ENCODE data around the gene DDX5.

Gene DDX5

DNA sequence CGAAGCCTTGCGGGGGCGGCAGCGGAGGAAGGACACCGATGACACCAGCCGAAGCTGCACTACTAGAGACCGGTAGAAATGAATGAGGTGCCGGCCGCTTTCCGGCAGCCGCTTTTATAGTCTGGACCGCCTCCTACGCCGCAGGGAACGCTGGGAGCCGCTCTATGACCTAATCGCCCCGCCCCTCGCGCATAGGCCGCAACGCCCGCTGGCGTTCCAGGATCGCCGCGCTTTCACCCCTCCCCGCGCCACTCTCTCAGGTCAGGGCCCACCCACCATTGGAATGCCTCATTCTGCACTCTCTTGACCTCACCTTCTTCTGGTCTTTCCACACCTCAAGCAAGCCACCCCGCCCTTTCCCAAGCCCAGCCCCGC lies at the start of gene DDX5:
Gene DDX5 (minus strand): TSS at position 89 of the 375 bp plus-strand sequence. CDS start 170 bp downstream, outside the sequence.
- peak; percentile 97 for DNase-seq (ENCODE audit: low spot score)

- DNase-seq (ENCODE audit: low spot score) = no peak
Observed at GRCh38 chr17:64555281-64555680, 49.2 kb upstream of the DDX5 start.

DNA sequence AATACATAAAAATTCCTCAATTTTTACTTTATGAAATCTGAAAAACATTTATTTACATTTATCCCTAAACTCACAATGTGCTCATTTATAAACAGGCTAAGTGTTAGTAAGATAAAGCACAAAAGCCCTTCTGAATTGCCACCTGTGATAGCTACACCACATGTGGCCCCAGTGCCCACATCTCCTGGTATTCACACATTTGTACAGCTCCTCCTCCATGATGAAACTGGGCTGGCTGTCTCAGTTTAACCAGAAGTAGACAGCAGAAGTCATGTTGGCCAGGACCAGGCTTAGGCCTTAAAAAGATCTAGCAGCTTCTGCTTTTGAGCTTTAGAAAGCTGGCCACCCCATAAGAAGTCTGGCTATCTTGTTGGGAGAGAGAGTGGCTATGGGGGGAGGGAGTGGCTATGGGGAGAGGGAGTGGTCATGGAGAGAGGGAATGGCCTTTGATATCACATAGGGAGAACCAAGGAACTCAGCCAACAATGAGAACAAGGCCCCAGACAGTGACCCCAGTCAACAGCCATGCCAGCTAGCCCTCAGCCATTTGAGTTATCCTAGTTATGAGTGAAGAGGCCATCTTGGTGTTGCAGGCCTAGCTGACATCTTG lies 48.0 kb upstream of the DDX5 start:
- DNase-seq (ENCODE audit: low spot score) = no peak

DNA sequence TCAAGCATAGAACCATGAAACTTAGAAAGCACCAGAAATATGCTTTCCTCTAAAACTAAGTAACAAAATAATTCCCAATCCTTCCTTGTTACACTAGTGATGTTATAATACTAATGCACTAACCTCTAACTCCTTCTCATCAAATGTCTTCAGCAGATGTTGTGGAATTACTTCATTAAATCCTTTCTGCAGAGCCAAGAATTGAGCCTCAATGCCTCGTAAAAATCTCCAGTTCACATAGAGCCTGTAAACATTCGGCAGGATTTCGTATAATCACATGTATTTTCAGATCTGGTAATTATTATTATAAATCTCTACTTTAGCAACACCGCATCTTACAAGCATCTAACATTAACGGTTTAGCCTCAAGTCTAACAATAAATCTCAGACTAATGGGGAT lies 45.4 kb upstream of the DDX5 start:
- no peak for DNase-seq (ENCODE audit: low spot score)

GRCh38 chr17:64547319-64547718 lies 41.2 kb upstream of the DDX5 start:
- peak; percentile 65 for DNase-seq (ENCODE audit: low spot score)

- peak; percentile 93 for DNase-seq (ENCODE audit: low spot score)
Observed at GRCh38 chr17:64546716-64547115, 40.6 kb upstream of the DDX5 start.

DNA sequence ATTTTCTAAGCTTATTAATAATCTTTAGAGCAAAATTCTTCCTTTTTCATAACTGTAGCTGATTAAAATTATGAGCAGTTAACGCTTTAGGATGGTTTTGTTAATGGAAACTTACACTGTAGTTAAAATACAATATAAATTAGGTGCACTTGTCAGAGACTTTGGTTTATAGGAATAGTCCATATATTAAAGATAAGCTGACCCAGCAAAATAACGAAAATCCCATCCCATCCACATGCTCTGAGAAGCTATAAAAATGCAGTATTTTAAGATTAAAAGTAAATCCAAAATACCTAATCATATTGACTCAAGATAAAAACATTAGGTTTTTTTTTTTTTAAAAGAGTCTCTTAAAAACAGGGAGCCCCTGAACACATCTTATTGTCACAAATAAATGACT lies 38.7 kb upstream of the DDX5 start:
- no peak for DNase-seq (ENCODE audit: low spot score)

DNA sequence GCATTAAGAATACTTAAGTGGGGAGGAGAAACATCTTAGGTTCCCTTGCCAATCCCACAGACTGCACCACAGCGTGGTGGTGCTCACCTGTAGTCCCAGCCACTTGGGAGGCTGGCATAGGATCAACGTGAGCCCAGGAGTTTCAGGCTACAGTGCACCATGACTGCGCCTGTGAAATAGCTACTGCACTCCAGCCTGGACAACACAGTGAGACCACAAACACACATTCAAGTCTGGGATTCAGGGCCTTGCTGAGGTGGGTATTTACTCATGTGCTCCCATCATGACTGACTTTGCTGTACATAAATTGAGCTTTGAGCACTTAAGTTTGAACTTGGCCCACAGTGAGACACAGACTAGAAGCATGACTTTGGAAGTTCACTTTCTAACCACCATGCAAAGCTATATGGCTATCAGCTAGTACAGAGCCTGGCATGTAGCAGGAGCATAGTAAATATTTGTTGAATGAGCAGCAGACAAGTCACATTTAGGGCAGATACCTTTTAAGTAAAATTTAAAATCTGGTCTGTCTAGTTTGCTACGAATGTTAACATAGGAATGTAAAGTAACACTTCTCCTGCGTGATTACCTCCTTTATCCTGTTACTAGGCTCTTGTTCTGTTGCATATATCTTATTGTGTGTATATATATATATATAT lies 34.2 kb upstream of the DDX5 start:
- no peak for DNase-seq (ENCODE audit: low spot score)

DNA sequence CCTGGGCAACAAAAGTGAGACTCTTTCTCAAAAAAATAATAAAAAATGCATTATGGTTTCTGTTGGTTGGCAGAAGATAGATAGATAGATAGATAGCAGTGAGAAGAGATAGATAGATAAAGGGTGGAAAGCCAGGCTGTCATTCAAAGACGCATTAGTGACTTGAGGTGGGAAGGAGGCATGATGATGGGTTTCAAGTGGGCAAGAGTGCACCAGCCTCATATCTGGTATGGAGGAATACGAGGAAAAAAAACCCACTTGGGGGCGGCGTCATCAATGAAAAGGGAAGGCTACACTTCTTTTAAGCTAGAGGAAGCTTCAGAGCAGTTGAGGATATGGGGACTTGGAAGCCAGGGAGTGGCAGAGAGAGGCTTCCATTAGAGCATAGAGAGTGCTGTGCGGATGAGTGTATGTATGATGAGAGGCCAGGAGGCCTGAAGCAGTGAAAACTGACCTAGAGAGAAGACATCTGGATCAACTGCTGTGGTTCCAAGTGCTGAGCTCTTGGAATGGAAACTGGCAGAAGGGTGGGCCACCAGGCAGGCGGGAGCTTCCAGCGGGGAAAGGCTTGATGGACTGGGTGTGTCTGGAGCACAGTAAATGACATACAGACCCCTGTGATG lies 32.5 kb upstream of the DDX5 start:
- DNase-seq (ENCODE audit: low spot score) = no peak

DNA sequence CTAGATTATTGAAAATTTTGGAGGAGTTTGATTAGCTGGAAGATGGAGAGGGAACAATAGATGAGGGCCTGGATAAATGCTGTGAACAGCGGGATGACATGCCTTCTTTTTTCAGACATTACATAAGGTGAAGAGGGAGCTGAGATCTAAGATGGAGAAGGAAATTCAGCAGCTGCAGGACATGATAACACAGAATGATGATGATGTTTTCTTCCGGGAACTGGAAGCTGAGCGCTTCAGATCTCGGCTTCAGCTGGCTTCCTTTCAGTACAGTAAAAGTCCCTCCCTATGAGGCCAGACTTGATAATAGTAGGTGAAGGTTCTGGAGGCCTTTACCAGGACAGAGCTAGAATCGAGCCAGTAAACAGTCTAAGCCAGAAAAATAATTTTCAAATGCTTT lies 31.4 kb upstream of the DDX5 start:
- no peak for DNase-seq (ENCODE audit: low spot score)

- no peak for DNase-seq (ENCODE audit: low spot score)
Observed at GRCh38 chr17:64536913-64537312, 30.8 kb upstream of the DDX5 start.

GRCh38 chr17:64535357-64535756 lies 29.3 kb upstream of the DDX5 start:
- DNase-seq (ENCODE audit: low spot score) = no peak

DNA sequence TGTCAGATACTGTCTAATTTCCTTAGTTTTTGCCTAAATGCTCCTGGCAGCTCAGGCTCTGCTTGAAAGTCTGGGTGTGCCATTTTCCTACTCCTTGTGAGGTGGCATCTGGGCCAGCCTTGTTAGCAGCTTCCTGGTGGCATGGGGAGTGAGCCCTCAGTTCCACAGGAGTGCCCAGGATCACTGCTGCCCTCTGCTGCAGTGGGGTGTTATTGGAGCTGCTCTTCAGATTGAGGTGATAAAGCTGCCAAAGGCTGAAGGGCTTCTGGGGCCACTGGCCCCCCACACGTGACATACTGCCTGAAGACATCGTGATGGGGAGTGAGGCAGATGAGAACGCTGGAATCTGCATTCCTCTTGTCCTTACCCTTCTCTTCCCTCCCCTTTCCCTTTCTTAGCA lies 28.1 kb upstream of the DDX5 start:
- DNase-seq (ENCODE audit: low spot score) = no peak

- DNase-seq (ENCODE audit: low spot score) = no peak
Observed at GRCh38 chr17:64533784-64534183, 27.7 kb upstream of the DDX5 start.

GRCh38 chr17:64532409-64532808 lies 26.3 kb upstream of the DDX5 start:
- DNase-seq (ENCODE audit: low spot score) = no peak

GRCh38 chr17:64531955-64532371 lies 25.9 kb upstream of the DDX5 start:
- DNase-seq (ENCODE audit: low spot score) = no peak

- no peak for DNase-seq (ENCODE audit: low spot score)
Observed at GRCh38 chr17:64529221-64529620, 23.1 kb upstream of the DDX5 start.

- DNase-seq (ENCODE audit: low spot score) = no peak
Observed at GRCh38 chr17:64527914-64528313, 21.8 kb upstream of the DDX5 start.

GRCh38 chr17:64520359-64520758 lies 14.3 kb upstream of the DDX5 start:
- DNase-seq (ENCODE audit: low spot score) = no peak

GRCh38 chr17:64519601-64520000 lies 13.5 kb upstream of the DDX5 start:
- DNase-seq (ENCODE audit: low spot score) = no peak

GRCh38 chr17:64515829-64516228 lies 9.7 kb upstream of the DDX5 start:
- no peak for DNase-seq (ENCODE audit: low spot score)

DNA sequence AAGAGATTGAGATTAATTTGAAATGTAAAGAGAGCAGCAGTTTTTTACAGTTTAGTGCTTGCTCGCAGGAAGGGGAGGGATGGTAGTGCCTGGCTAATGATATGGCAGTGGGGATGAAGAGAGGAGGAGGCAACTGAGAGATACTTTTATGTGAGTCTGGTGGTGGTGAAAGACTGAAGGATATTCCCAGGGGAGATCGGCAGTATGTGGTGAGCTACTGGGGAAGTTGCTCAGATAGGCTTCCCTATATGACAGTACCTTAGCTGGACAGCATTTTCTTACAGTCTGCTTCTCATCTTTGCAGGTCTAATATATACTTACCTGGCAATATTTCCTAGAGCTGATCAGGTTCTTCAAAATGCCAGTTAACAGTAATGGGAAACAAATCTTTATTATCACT lies 9.3 kb upstream of the DDX5 start:
- DNase-seq (ENCODE audit: low spot score) = no peak

- DNase-seq (ENCODE audit: low spot score) = no peak
Observed at GRCh38 chr17:64509179-64509578, 3.1 kb upstream of the DDX5 start.

GRCh38 chr17:64508683-64509082 lies 2.6 kb upstream of the DDX5 start:
- DNase-seq (ENCODE audit: low spot score) = no peak
